NCI-H1092 treated with DMSO at 0.1 percent for 48 hours (cell line): ENCODE measurements around the gene DHRS3.

Experiments used
- DNase-seq: peaks from one replicate; lab custom pipeline; 2025; lab: John Stamatoyannopoulos, UW

The DHRS3 gene

DNA sequence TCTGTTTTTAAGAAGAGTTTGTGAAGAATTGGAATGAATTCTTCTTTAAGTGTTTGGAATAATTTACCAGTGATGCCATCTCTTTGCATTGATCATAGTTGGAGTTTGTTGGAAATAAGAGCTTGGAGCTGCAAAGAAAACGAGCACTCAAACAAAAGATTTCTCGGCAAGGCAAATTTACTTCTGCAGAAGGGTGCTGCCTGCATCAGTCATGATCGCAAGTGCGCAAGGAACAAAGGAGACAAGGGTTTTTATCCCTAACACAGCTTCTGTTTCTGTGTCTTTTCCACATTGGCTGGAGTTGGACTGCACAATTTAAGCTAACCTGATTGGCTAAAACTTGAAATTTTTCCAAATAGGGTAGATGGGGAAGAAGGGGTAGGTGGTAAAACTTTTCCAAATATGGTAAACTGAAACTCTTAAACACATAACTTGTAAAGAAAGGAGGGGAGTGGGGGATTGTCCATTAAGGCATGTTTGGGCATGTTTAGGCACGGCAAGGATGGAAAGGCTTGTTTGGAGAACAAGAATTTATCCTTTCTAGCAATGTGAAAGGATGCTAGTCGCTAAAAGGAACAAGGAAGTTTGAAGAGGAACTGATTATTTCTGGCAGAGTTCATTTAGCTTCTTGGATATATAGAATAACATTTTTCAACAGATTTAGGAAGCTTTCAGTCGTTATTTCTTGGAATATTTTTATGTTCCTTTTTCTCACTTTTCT is 22.4 kb upstream of the DHRS3 start:
- no peak for DNase-seq

DNA sequence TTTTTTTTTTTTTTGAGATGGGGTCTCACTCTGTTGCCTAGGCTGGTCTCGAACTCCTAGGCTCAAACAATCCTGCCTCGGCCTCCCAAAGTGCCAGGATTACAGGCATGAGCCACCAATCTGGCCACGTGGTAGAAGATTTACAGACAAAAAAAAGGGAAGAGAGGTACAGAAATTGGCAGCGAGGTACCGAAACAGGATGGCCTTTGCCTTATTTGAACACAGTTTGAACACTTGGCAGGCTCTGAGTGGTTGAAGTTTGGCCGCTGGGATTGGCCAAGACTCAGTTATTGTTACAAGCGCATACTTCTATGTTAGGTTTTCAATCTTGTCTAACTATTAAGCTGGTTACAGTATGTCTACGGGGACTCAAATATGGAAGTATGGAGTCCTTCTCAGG is 19.7 kb upstream of the DHRS3 start:
- DNase-seq, result no peak

DNA sequence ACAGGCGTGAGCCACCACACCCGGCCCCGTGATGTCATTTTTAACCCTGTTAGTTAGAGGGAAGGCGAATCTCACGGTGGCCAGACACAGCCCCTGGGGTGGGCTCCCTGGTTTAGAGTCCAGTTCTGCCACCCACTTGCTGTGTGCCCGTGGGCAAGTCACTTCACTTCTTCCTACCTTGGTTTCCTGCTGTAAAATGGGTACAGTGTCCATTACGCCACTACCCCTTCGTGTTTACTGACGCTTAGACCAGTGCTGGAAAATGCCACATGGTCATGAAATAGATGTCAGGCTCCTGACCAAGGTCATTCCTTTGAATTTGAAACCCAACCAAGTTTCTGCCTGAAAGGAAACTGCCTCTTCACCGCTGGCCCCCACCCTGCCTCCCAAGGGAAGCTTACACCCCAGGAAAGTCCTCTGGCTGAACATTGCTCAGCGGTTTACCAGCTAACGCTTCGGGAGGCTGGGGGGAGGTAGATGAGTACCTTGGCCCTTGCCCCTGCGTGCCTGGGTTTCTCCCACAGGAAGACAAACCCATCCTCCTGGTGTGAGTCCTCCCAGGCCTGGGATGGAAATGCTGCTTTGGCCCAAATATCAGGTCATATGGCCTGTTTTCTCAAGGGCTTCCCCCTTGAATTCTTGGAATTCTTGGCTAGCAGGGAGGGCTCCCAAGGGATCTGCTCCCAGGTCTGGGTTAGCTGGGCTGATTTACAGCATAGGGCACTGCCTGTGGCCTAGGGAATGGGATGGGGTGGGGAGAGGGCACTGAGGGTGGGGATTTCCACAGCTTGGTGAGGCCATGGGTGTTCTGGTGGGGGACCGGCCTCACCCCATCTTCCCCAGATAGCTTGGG is 18.3 kb upstream of the DHRS3 start:
- no peak for DNase-seq

DNA sequence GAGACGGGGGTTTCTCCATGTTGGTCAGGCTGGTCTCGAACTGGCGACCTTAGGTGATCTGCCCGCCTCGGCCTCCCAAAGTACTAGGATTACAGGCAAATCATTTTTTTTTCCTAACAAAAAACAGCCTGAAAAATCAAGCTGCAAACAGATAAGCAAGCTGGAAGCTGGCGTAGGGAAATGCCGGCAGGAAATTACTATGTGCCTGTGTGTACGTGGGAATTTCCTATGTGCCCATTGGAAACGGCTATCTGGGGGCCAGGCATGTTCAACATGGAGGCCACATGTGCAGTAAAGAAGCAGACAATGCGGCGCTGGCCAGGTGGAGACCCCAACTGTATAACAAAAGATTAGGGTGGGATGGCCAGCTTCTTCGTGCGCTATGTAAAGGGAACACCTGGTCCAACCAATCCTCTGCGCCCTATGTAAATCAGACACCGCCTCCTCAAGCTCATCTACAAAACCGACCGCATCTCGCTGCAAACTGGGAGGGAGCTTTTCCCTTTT is 16.7 kb upstream of the DHRS3 start:
- DNase-seq, result no peak

DNA sequence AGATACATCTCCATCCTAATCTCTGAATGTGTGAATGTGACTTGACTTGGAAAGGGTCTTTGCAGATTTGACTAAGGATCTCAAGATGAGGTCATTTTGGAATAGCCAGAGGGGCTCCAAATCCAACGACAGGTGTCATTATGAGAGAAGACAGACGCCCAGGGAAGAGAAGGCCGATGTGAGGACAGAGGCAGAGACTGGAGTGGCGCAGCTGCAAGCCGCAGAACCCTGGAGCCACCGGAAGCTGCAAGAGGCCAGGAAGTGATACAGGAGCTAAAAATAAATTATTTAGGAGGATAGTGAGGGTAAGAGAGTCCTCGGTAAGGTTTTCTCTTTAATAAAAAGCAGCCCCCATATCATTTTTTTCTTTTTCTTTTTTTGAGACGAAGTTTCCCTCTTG is 16.1 kb upstream of the DHRS3 start:
- no peak for DNase-seq

DNA sequence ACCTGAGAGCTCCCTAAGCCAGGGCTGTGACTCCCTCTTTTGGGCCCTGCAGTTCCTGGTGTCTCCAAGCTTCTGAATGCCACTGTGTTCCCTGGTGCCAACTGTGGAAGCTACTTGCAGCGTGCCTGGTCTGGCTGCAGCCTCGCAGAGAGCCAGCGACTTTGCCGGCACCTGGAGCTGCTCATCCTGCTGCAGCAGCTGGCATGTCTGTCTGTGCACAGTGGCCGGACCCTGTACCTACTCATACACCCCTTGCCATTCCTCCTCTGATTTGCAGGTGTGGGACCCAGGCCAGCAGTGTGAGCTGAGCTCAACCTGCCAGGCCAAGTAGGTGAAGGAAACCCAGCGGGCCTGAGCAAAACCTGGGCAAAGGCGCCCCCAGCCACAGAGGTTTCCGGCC is 13.6 kb upstream of the DHRS3 start:
- DNase-seq, result no peak

DNA sequence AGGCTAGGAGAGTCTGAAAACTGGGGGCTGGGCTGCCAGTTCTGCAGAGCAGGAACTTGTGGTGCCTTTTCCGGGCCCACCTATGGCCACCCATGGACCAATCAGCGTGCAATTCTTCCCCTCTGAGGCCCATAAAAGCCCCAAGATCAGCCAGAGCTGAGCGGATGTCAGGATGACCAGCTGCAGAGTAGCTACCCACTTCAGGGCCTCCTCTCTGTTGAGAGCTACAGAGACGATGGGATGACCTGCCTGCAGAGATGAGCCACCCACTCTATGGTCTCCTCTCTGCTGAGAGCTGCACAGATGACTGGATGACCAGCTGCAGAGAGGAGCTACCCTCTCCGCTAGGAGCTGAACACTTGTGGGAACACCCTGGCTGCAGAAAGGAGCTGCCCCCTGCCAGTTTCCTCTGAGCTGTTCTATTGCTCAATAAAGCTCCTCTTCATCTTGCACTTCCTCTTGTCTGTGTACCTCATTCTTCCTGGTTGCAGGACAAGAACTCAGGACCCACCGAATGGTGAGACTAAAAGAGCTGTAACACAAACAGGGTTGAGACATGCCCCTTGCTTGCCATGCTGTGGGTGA is 13.0 kb upstream of the DHRS3 start:
- DNase-seq, result no peak

DNA sequence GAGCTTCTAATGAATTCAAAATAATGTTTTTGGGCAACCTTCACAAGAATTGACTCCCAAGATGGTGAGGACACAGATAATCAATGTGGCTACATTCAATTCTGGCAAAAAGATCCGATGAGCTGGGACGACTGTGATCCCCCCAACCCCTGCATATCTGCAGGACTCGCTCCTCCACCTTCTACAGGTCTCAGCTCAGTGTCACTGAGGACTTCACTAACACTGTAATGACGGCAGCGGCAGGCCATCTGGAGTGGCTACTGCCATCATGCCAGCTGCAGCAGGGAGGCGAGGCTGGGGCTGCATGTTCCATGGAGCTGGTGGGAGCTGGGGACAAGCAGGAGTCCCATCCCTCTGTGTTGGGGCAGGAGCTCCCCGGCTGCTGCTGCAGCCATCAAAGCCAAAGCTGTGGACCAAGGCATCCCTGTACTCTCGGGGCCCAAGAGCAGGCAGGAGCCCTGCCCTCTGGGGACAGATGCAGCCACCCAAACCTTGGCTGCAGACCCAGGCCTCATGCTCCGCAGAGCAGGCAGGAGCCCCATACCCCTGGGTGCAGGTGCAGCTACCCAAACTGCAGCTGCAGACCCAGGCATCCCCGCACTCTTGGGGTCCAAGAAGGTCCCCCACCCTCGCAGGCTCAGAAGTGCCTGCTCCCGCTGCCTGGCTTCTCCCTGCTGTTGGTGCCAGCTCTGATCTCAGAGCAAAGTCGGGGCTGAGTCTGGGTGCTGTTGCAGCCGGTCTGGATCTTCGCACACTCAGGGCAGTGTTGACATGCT is 12.2 kb upstream of the DHRS3 start:
- peak; percentile 52 for DNase-seq

DNA sequence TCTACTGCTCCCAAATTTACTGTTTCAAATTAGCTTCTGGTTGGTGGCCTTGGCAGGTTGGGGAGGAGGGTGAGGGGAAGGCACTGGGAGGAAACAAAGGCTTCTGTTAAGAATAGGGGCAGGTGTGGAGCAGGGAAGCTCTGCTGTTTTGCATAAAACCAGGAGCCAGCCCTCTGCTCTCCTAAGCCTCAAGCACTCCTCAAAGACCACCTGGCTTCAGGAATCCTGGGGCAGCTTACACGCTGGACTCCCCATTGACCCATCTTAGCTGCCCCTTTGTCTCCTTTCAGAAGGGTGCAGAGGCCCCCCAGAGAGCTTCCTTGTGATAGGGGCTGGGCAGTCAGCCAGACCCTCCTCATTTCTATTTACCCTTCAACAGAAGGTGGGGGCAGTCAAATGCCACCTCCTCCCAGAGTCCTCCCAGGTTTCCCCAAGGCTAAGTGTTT is 11.5 kb upstream of the DHRS3 start:
- peak; percentile 92 for DNase-seq

DNA sequence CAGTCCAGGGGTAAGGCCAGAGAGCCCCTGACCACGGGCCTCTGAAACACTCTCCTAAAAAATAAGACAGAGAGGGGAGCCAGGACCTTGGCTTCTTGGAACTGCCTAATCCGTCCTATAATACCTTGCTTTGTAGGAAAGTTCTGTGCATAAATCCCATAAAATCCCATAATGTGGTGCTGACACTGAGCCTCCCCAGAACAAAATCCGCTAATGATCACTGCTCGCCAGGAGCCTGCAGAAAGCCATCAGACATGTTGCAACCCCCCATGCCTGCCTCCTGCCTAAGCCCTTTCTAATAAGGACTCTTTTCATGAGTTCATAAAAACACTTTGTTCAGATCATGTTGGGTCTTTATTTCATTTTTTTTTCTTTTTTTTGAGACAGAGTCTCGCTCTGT is 9.3 kb upstream of the DHRS3 start:
- DNase-seq, result no peak

DNA sequence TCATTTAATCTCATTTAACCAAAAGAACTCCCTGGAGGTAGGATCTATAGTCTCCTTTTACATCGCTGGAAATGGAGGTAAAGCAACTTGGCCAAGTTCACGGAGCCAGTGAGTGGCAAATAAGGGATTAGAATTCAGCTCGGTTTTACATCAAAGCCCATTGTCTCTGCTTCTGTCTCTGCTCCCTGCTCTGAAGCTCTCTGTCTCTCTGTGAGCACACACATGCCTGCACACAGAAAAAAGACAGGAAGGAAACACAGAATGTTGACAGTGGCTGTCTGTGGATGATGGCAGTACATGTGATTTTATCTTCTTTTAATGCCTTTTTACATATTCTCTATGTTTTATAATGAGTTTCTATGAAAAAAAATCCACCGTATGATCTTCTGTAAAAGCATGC is 8.9 kb upstream of the DHRS3 start:
- DNase-seq, result no peak

DNA sequence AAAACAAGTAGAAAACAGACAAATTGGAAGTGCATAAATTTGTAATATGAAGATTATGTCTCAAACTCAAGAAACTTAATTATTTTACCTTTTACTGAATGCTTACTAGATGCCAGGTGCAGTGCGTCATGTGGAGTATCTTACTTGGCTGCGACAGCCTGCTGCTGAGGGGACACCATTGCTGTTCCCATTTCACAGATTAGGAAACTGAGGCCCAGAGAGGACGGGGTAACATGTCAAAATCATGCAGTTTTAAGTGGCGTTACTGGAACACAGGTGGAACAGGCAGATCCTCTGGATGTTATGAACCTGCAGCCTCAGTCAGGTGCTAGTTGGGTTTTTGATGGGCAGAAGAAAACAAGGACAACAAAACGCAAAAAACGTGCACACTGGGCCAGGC is 7.3 kb upstream of the DHRS3 start:
- DNase-seq, result no peak

DNA sequence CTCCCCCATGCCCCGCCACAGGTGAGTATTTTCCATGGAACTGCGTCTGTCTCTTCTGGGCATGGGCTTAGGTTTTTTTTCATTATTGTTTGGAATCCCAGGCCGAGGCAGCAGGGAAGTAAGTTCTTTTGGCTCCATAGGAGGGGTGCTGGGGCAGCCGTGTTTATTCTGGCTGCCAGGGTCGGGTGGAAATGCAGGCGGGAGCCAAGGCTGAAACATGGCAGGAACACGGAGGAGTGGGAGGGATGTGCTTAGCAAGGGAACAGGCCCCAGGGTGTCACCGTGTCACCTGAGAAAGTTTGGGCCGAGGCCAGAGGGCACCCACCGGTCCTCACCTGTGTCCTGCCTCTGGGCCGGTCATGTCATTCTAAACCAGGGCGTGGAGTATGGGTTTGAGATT is 4.5 kb upstream of the DHRS3 start:
- DNase-seq, result peak; percentile 58

DNA sequence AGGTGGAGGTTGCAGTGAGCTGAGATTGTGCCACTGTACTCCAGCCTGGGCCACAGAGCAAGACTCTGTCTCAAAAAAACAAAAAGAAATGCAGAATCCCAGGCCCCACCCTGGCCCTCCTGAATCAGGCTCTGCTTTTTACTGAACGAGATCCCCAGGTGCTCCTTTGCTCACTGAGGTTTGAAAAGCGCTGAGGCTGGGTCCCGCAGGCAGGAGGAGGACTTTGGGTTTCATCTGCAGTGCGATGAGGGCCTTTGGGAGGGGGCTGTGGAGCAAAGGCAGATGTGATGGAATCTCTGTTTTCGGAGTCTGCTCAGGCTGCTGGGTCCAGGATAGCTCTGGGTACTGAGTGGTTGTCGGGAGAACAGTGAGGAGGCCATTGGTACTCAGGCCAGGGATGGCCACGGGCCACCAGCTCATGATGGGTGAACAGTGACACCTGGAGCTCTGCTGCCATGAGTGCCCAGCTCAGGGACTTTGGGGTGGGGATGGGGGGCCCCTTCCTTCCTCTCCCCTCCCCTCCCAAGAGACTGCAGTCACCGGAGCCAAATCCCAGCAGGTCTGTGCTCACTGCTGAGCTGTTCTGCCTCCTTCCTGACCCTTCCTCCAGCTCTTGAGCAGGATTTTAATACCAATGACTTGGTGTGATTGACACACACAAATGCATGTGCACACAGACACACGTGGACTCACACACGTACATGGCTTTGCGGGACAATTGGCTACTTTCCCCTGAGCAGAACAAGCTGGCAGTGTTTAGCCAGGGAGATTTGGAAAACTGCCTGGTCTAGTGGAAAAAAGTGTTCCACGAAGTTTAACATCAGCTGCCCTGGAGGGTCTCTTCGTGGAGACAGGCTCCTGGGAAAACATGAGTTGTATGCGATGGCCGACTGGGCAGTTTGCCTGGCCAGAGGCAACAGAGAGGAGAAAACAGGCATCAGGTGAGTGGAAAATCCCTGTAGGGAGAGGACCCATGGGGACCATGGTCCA is 3.6 kb upstream of the DHRS3 start:
- DNase-seq, result peak; percentile 58

DNA sequence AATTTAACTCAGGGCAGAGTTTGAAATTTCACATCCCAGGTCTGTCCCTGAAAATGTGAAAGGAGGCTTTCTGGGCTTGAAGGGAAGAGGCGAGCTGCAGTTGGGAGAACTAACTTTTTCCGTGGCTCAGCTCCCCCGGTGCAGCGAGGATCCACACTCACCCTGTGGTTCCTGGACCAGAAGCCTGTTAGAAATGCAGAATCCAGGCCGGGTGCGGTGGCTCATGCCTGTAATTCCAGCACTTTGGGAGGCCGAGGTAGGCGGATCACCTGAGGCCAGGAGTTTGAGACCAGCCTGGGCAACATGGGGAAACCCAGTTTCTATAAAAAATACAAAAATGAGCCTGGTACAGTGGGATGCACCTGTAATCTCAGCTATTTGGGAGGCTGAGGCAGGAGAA is 2.9 kb upstream of the DHRS3 start:
- no peak for DNase-seq

DNA sequence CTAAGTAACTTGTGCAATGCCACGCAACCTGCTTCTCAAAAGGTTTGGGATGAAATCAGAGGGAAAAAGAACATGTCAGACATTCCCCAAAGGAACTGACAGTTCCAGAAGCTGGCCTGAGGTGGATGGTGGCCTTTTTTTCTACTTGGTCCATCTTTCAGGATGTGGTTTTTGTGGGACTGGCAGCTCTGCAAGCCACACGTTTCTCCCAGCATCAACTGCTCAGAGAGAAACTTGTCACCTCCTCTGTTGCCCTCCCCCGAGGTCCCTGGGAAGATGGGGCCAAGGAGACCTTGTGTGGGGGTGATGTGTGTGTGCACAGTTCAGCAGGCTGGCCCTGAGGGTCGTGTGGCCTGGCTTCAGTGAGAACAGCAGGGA is 2.5 kb upstream of the DHRS3 start:
- DNase-seq, result no peak

DNA sequence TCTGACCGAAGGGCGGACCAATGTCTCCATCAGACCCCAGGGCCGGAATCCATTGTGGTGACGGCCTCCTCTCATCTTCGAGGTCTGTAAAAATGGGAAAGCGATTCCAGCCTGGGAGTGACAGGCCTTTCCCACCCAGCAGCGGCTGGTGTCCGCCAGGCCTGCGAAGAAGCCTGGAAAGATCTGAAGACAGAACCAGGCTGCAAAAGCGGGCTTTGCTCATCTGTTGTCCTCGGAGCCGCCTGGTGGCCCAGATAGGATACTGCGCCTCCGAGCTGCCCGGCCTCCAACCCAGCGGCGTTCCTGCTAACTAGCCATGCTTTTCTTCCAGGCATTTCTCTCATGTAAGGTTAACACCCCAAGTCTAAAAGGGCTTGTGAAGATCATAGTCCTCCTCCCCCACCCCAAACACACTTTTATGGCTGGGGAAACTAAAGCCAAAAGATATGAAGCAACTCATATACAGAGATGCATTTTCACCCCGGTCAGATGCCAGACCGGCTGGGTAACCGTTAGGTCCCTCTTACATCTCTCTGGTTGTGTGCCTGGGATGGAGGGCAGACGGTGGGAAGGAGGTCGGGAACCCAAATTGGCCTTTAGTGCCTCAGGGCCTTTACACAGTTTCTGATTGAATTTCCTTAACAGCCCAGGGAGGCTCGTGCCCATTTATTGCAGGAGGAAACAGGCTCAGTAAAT is 1.9 kb upstream of the DHRS3 start:
- DNase-seq, result peak; percentile 90

DNA sequence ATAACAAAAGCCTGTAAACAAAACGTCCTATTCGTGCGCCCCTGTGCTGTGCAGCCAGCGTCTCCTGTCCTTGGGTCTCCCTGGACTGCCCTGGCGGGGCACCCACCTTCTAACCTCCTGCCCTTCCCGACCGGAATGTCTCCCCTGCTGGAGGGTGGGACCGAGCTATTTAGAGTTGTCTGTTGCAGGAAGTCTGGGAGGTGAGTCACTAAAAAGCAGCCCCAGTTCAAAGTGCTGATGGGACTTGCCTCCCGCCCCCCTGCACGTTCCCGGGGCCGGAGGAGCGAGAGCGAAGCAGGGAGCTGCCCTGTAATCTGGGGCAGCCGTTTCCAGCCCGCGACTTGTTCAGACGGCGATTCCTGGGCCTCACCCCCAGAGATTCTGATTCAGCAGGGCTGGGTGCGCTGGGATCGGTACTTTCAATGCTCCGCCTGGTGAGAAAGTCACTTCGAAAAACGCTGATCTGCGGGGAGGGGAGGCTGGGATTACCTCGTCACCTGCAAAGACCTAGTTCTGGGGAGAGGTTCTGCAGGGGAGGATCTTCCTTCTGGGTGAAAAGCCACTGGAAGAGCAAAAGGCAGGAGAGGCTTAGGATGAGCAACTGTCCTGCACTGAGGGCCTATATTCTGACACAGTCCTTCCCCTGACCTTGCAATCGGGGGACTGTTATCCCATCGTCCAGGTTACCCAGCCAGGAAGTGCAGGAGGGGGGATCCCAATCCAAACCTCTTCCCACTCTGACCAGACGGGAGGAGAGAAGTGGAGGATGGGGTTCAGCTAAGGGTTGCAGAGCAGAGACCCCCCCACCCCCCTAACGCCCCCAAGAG is 1.2 kb upstream of the DHRS3 start:
- peak; percentile 72 for DNase-seq

DNA sequence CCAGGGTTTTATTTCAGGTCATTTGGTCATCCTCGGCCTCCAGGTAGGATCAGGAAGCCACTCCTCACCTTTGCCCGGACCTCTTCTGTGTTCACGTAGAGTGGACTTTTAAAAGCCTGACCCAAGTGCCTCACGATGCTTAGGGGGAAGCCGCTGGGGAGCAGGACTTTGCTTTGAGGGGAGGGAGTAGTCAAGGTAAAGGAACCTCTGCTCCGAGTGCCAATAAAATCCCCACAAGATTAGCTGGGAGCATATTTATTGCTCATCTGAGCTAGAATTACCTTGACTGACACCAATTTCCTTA is 603 bp upstream of the DHRS3 start:
- no peak for DNase-seq

DNA sequence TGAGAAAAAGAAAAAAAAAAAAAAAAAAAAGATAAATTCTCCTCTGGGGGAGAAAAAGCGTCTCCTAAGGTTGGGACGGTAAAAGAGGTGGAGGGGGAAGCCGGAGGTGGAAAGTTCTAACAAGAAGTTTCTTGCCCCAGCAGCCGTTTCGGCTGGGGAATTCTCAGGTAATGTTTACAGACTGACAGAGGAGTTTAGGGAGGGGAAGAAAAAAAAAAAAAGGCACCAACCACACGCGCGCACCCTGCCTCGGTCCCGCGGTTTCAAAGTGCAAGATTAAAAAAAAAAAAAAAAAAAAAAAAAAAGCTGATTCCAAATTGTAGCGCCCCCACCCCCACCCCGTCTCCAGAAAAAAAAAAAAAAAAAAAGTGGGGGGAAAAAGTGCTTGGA is 504 bp downstream of the DHRS3 start:
- no peak for DNase-seq
